ENCODE data around the gene CCP110. TPM values are rescaled to one million over a fixed set of nuclear protein-coding genes. Genes with fewer than 3 reads are reported as not detected.

CCP110 gene
- total RNA-seq, 4 donors from 2014 or later, result 5.1 to 52.7 (median 24.5) TPM

DNA sequence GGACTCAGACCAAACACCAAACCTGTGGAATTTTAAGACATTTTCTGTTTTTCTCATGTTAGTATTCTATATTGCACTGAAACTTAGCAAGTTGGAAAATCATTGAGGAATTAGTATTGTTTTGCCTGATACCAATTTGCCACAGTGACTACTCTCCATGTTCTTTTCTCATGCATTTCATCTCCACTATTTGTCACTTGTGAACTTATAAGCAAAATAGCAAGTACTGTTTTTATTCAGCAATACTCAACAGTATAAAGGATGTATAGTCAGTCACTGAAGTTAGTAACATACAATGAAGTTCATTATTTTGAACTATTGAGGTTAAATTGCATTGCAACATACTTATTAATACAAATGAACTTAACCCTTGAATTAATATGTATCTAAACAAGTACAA, 25.9 kb downstream of the CCP110 start:
- H3K4me1 ChIP-seq, result no peaks in the 10 kb centered on the region
- H3K9me3 ChIP-seq, result no peaks in the 10 kb centered on the region
- no peaks in the 10 kb centered on the region for H3K36me3 ChIP-seq
- intact Hi-C loops (cut with DNase I; ENCODE audit: low total_unique reads), result no loop called here
- no peaks in the 10 kb centered on the region for H3K27me3 ChIP-seq
- no peak overlapping the region for H3K27ac ChIP-seq
- TF ChIP-seq POLR2A (IDR thresholded peaks at IDR 0.05), result no peak
- TF ChIP-seq, protein P1, sequence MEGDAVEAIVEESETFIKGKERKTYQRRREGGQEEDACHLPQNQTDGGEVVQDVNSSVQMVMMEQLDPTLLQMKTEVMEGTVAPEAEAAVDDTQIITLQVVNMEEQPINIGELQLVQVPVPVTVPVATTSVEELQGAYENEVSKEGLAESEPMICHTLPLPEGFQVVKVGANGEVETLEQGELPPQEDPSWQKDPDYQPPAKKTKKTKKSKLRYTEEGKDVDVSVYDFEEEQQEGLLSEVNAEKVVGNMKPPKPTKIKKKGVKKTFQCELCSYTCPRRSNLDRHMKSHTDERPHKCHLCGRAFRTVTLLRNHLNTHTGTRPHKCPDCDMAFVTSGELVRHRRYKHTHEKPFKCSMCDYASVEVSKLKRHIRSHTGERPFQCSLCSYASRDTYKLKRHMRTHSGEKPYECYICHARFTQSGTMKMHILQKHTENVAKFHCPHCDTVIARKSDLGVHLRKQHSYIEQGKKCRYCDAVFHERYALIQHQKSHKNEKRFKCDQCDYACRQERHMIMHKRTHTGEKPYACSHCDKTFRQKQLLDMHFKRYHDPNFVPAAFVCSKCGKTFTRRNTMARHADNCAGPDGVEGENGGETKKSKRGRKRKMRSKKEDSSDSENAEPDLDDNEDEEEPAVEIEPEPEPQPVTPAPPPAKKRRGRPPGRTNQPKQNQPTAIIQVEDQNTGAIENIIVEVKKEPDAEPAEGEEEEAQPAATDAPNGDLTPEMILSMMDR (IDR thresholded peaks at IDR 0.05), result no peak
- DNase-seq, result no peak
- H3K4me3 ChIP-seq, result no peak overlapping the region

DNA sequence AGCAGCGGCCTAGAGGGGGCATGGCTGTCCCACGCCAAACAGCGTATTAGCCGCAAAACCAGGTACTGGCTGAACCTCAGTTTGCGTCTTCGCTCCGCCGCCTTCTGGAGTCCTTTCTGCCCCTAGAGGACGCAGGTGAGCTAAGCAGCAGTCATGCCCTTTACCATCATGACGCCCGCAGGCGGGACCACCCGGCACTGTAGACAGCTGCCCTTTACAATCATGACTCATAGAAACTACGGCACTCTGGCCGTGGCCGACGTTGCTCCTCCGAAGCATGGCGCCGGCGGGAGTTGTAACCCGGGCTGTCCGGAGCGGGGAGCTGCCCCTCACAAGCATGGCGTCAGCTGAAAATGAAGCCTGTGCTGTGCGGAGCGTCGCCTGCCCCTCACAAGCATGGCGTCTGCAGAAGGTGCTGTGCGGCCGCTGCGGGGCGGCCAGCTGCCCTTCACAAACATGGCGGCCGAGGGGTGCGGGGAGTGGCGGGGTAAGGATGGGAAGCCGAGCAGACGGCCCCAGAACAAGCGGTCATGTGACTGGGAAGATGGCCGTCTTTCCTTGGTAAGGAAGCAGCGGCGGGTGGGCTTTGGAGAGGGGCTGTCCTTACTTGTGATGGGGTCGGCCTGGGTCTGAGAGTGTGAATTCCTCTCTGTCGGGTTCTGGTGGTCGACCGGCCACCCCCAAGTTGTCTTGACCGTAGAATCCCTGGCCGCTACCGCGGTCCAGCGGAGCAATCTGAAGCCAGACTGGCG, 31.6 kb downstream of the CCP110 start, which contains the start of gene VPS35L:
Gene VPS35L, plus strand, starts transcription at position 518 of the 752 bp plus-strand sequence. Its CDS starts 27 bp downstream, at position 545.
- H3K9me3 ChIP-seq, result no peaks in the 10 kb centered on the region
- TF ChIP-seq, protein P1 (IDR thresholded peaks at IDR 0.05), result peak; percentile 62 to 80 (median 72)
- peak; percentile 42 to 54 for TF ChIP-seq POLR2A (IDR thresholded peaks at IDR 0.05)
- peak within 1 kb of the TSS; percentile 88 to 95 for H3K27ac ChIP-seq
- intact Hi-C loops (cut with DNase I; ENCODE audit: low total_unique reads), result no loop called here
- H3K36me3 ChIP-seq, result no peaks in the 10 kb centered on the region
- DNase-seq, result peak; percentile 98 to 99
- no peaks in the 10 kb centered on the region for H3K4me1 ChIP-seq
- peak within 1 kb of the TSS; percentile 77 to 97 for H3K4me3 ChIP-seq
- no peaks in the 10 kb centered on the region for H3K27me3 ChIP-seq

DNA sequence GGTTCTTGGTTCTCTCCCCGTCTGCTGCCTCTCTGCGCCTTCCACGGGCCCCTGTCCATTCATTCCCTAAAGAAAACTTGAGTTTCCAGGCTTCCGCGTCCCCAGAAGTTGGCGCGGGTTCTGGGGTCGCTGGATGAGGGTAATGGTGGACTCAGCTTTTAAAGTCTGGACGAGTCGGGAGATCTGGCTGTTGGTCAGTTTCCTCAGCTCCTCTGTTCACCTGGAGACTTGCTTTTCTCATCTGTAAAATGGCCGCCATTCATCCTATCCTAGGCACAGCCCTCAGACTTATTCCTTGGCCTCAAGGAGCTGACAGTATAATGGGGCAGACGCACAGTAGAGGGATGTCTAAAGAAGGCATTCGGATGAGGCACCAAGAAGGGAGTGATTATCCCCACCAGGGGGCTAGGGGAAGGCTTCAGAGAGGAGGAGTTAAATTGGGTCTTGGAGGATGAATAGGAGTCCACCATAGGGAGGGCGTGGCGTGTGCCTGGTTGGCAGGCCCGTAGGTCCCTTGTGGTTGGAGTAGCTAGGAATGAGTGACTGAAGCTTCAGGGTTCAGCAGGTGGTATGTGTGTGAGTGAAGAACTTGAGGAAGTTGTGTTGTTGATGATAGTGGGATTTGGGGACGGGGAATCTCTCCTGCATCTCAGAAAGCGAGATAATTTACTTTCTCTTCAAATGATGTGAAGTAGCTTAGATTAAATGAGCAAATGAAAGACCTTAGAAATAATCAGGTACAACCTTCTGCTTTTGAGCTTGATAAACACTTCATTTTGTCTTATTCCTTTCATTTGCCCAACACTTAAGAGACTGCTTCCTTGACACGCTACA, 32.4 kb downstream of the CCP110 start:
- Histone ChIP-seq H3K27me3 (no peaks in the 10 kb centered on the region), H3K4me1 (no peaks in the 10 kb centered on the region), H3K36me3 (no peaks in the 10 kb centered on the region), H3K27ac (peak overlapping the region; percentile 88 to 95), H3K4me3 (peak overlapping the region; percentile 77 to 97), H3K9me3 (no peaks in the 10 kb centered on the region)
- no peak for TF ChIP-seq POLR2A (IDR thresholded peaks at IDR 0.05)
- TF ChIP-seq, protein P1 (IDR thresholded peaks at IDR 0.05), result no peak
- peak in 1 of 2 donors; percentile 19 for DNase-seq
- intact Hi-C loops (cut with DNase I; ENCODE audit: low total_unique reads), result no loop called here

DNA sequence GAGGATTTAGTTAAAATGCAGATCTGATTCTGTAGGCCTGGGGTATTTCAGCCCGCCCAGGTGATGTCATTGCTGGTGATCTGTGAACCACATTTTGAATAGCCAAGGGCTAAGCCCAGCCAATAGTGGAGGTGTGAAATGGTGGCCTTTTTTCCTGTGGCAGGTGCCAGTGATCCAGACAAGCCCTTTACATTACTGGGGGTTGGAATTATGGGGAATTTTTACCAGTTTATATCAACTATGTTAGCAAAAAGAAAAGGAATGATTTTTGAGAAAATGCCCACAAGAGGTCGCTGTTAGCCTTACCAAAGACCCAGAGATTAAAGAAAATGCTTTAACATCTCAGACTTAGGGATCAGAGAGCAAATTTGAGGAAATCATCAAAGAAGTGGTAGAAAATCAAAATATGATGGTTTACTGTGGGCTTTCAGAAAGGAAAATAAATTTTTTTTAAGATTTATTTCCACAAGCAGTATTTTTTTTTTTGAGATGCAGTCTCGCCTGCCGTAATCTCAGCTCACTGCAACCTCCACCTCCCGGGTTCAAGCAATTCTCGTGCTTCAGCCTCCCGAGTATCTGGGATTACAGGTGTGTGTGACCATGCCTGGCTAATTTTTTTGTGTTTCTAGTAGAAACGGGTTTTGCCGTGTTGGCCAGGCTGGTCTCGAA, 35.6 kb downstream of the CCP110 start:
- TF ChIP-seq, protein P1 (IDR thresholded peaks at IDR 0.05), result peak; percentile 47 to 66 (median 59)
- TF ChIP-seq POLR2A (IDR thresholded peaks at IDR 0.05), result no peak
- H3K36me3 ChIP-seq, result no peaks in the 10 kb centered on the region
- DNase-seq, result no peak

More for the DNA sequence above, 35.6 kb downstream of the CCP110 start:
- Histone ChIP-seq H3K4me1 (no peaks in the 10 kb centered on the region), H3K9me3 (no peaks in the 10 kb centered on the region), H3K27me3 (no peaks in the 10 kb centered on the region), H3K27ac (no peak overlapping the region), H3K4me3 (no peak overlapping the region)
- intact Hi-C loops (cut with DNase I; ENCODE audit: low total_unique reads), result no loop called here
